SH-SY5Y (cell line): Measurements from ENCODE around the gene HBZ.

Source experiments
- GATA2 ChIP-seq: IDR thresholded peaks from 2 replicates; pipeline ENCODE4 v1.6.1; 2011; ENCODE audit warnings: mild to moderate bottlenecking, low read depth, low read length
- GATA3 ChIP-seq: IDR thresholded peaks from 2 replicates; pipeline ENCODE4 v1.6.1; 2011; ENCODE audit warnings: low read depth, mild to moderate bottlenecking, low read length, moderate library complexity

GRCh38 chr16:130533-131173 lies 21.8 kb upstream of the HBZ start:
- TF ChIP-seq GATA3 (no peak), GATA2 (no peak)
